DOHH2 (cell line): ENCODE measurements around the gene TMEM38A.

ENCODE experiments used
- H3F3A ChIP-seq: fragments of 200-600 bp; sonication (generic), shearing (Covaris generic); 2 replicates; pipeline ENCODE4 v1.6.0; 2016; ENCODE audit warnings: antibody characterized with exemption, mild to moderate bottlenecking; ENCODE audit not compliant: control insufficient read depth, insufficient read depth
- H3K27ac ChIP-seq: fragments of 200-600 bp; sonication (generic); 2 replicates; pipeline ENCODE4 v1.5.1; 2014; ENCODE audit warnings: low read depth, mild to moderate bottlenecking, low read length, moderate library complexity
- H3K27me3 ChIP-seq: fragments of 200-600 bp; sonication (generic); 2 replicates; pipeline ENCODE4 v1.6.1; 2014; ENCODE audit warnings: mild to moderate bottlenecking, low read length, mixed read lengths; ENCODE audit not compliant: control insufficient read depth
- H3K36me3 ChIP-seq: fragments of 200-600 bp; sonication (generic); 2 replicates; pipeline ENCODE4 v1.6.1; 2014; ENCODE audit warnings: mild to moderate bottlenecking, low read length, moderate library complexity, mixed read lengths; ENCODE audit not compliant: control insufficient read depth
- H3K4me1 ChIP-seq: fragments of 200-600 bp; sonication (generic); 2 replicates; pipeline ENCODE4 v1.6.1; 2014; ENCODE audit warnings: mild to moderate bottlenecking, low read length, mixed read lengths; ENCODE audit not compliant: control insufficient read depth
- H3K4me2 ChIP-seq: fragments of 200-600 bp; sonication (generic); 2 replicates; pipeline ENCODE4 v1.6.0; 2014; ENCODE audit warnings: mild to moderate bottlenecking, low read length, moderate library complexity
- H3K4me3 ChIP-seq: fragments of 200-600 bp; sonication (generic); 2 replicates; pipeline ENCODE4 v1.5.1; 2014; ENCODE audit warnings: mild to moderate bottlenecking, low read length, mixed read lengths
- H3K79me2 ChIP-seq: fragments of 200-600 bp; sonication (generic); 2 replicates; pipeline ENCODE4 v1.6.1; 2014; ENCODE audit warnings: mild to moderate bottlenecking, low read length, mixed read lengths; ENCODE audit not compliant: control insufficient read depth
- H3K9me2 ChIP-seq: fragments of 200-600 bp; sonication (generic); replicated peaks from 2 replicates; pipeline ENCODE4 v1.6.1; 2014; ENCODE audit warnings: mild to moderate bottlenecking, low read length, mixed read lengths; ENCODE audit not compliant: control insufficient read depth
- H3K9me3 ChIP-seq: fragments of 200-600 bp; sonication (generic); 2 replicates; pipeline ENCODE4 v1.6.1; 2014; ENCODE audit warnings: antibody characterized with exemption, low read length, mixed read lengths; ENCODE audit not compliant: control insufficient read depth, insufficient read depth
- H4K20me1 ChIP-seq: fragments of 200-600 bp; sonication (generic); 2 replicates; pipeline ENCODE4 v1.6.0; 2014; ENCODE audit warnings: low read depth, mild to moderate bottlenecking, antibody characterized with exemption, low read length, moderate library complexity; ENCODE audit not compliant: control insufficient read depth, insufficient read depth
- EZH2phosphoT487 ChIP-seq: fragments of 200-600 bp; sonication (generic); IDR thresholded peaks from 2 replicates; pipeline ENCODE4 v1.6.1; 2017; ENCODE audit warnings: borderline replicate concordance, mild to moderate bottlenecking, antibody characterized with exemption, low read length, moderate library complexity, mixed read lengths
- TF ChIP-seq, protein P1 (sequence below): fragments of 200-600 bp; sonication (generic); IDR thresholded peaks from one replicate; pipeline ENCODE4 v1.5.1; 2014; ENCODE audit warnings: antibody characterized with exemption, mild to moderate bottlenecking, low read depth, low read length; ENCODE audit not compliant: poor library complexity, severe bottlenecking

The TMEM38A gene

DNA sequence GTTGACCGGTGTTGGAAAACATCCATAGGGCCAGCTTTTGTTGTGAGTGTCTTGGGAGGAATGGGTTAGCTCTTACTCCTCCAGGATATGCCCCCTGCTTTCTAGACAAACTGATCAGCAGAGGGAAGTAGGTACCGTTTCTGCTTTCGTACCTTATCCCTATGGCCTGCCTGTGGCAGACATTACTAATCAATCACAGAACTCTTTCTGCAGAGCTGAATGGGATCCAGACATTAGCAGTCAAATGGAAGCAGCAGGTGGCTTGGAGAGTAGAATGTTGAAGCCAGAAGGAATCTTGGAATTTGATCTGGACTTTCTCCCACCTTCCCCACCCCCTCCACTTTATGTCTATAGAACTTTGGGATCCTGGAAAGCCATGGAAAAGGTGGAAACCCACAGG is 75.8 kb downstream of the TMEM38A start:
- Histone ChIP-seq H3K36me3 (no peaks in the 10 kb centered on the region), H3K4me3 (no peak overlapping the region), H3K4me1 (no peaks in the 10 kb centered on the region), H3K79me2 (no peaks in the 10 kb centered on the region), H3K27me3 (0 out of 2 replicates have a peak, but pooled peaks cover 2% of the 10 kb centered on the region), H4K20me1 (no peaks in the 10 kb centered on the region), H3K9me3 (no peaks in the 10 kb centered on the region), H3K4me2 (no peak overlapping the region), H3K27ac (no peak overlapping the region), H3K9me2 (no peaks in the 10 kb centered on the region), H3F3A (no peaks in the 10 kb centered on the region)
- TF ChIP-seq EZH2phosphoT487: no peak
- TF ChIP-seq, protein P1, sequence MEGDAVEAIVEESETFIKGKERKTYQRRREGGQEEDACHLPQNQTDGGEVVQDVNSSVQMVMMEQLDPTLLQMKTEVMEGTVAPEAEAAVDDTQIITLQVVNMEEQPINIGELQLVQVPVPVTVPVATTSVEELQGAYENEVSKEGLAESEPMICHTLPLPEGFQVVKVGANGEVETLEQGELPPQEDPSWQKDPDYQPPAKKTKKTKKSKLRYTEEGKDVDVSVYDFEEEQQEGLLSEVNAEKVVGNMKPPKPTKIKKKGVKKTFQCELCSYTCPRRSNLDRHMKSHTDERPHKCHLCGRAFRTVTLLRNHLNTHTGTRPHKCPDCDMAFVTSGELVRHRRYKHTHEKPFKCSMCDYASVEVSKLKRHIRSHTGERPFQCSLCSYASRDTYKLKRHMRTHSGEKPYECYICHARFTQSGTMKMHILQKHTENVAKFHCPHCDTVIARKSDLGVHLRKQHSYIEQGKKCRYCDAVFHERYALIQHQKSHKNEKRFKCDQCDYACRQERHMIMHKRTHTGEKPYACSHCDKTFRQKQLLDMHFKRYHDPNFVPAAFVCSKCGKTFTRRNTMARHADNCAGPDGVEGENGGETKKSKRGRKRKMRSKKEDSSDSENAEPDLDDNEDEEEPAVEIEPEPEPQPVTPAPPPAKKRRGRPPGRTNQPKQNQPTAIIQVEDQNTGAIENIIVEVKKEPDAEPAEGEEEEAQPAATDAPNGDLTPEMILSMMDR: no peak

DNA sequence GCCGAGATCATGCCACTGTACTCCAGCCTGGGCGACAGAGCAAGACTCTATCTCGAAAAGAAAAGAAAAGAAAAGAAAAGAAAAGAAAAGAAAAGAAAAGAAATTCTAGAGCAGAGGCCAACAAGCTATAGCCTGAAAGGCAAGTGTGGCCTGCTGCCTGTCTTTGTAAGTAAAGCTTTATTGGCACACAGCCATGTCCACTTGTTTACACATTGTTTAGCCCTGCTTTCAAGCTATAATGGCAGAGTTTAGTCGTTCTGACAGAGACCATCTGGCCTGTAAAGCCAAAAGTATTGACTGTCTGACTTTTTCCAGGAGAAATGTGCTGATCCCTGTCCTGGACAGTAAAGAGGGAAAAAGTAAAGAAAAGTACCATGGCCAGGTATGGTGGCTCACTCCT is 77.0 kb downstream of the TMEM38A start:
- TF ChIP-seq, protein P1: no peak
- TF ChIP-seq EZH2phosphoT487: no peak
- no peaks in the 10 kb centered on the region for H3K36me3 ChIP-seq
- no peak overlapping the region for H3K4me3 ChIP-seq

DNA sequence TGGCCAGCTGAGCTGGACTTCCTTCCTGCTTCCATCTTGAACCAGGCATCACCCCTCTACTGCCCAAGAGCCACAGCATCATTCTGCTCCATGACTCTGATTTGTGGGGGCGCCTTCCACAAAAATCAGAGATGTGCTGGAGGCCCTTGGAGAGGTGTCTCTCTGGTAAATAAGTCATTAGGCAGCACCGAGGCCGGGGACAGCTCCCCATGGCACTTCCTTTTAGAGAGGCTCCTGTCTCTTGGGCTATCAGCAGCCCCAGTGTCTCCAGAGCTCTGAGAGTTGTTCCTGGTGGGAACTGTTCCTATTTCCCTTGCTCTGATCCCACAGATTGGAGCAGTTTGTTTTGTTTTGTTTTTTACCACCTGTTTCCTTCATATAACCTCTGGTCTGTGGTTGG is 78.6 kb downstream of the TMEM38A start:
- no peak for TF ChIP-seq EZH2phosphoT487
- TF ChIP-seq, protein P1: no peak
- Histone ChIP-seq H3K79me2 (no peaks in the 10 kb centered on the region), H3K4me1 (no peaks in the 10 kb centered on the region), H3K4me2 (no peak overlapping the region), H3K27ac (no peak overlapping the region), H3K9me2 (no peaks in the 10 kb centered on the region), H3F3A (no peaks in the 10 kb centered on the region), H3K36me3 (no peaks in the 10 kb centered on the region), H4K20me1 (no peaks in the 10 kb centered on the region), H3K27me3 (no peaks in the 10 kb centered on the region), H3K9me3 (no peaks in the 10 kb centered on the region), H3K4me3 (no peak overlapping the region)

More for the DNA sequence above, 77.0 kb downstream of the TMEM38A start:
- Histone ChIP-seq H3K4me1 (no peaks in the 10 kb centered on the region), H3F3A (no peaks in the 10 kb centered on the region), H3K27ac (no peak overlapping the region), H3K9me2 (no peaks in the 10 kb centered on the region), H3K79me2 (no peaks in the 10 kb centered on the region), H4K20me1 (no peaks in the 10 kb centered on the region), H3K4me2 (no peak overlapping the region), H3K27me3 (0 out of 2 replicates have a peak, but pooled peaks cover 2% of the 10 kb centered on the region), H3K9me3 (no peaks in the 10 kb centered on the region)
